HepG2 (cell line): ENCODE measurements around the gene CHMP2B. TPM values are rescaled to one million over a fixed set of nuclear protein-coding genes. Genes with fewer than 3 reads are reported as not detected.

Experiments
- ATAC-seq: fragments of 200-7000 bp; cut with Tn5 transposase; 3 replicates; pipeline ENCODE4 v1.9.1; 2020; ENCODE audit warnings: mild to moderate bottlenecking, moderate library complexity
- BruUV-seq: library from RNA; stranded (reverse); fragments of 400-500 nt; replicated peaks from 2 replicates; lab custom pipeline; 2021; lab: Mats Ljungman, UMichigan
- CTCF ChIA-PET: fragments of 300-600 bp; formaldehyde crosslinking; extraction: SDS; loops from one replicate; lab custom pipeline; 2021; ENCODE audit warnings: low total read pairs, inconsistent platforms, low intra/inter-chr PET ratio; lab: Yijun Ruan, JAX
- POLR2A ChIA-PET: fragments of 350-600 bp; sonication (Branson Sonifier 250); formaldehyde crosslinking; loops from one replicate; lab custom pipeline; 2020; ENCODE audit warnings: antibody characterized with exemption, inconsistent platforms; lab: Yijun Ruan, JAX
- DNase-seq: peaks from one replicate; pipeline ENCODE4 v3.0.0-alpha.2; 2015; ENCODE audit warnings: low spot score
- FAIRE-seq: peaks from 3 replicates; lab custom pipeline; 2011; peaks lifted over from hg19 to GRCh38; lab: Jason Lieb, UNC
- H2AFZ ChIP-seq: one replicate; pipeline ENCODE4 v1.6.1; 2011; ENCODE audit warnings: low read length, inconsistent platforms
- H3K27ac ChIP-seq: fragments of 300-600 bp; 3 replicates; pipeline ENCODE4 v1.8.0; 2011; ENCODE audit warnings: mixed run types, mild to moderate bottlenecking, mixed read lengths, low read length, inconsistent platforms; ENCODE audit not compliant: insufficient read depth; ENCODE audit errors: extremely low read length
- H3K27me3 ChIP-seq, 2 experiments: fragments of 200-600 bp in 1 of 2; 2 replicates in 1 of 2; 3 replicates in 1 of 2; pipeline versions ENCODE4 v1.6.0 to v1.8.0; 2011; ENCODE audit warnings: low read length in 2 of 2, mild to moderate bottlenecking in 2 of 2, moderate library complexity in 2 of 2, inconsistent platforms in 1 of 2; ENCODE audit not compliant: insufficient read depth in 2 of 2, control insufficient read depth in 1 of 2
- H3K36me3 ChIP-seq, 2 experiments: fragments of 200-600 bp in 1 of 2; replicated peaks in 1 of 2; 2 replicates in 1 of 2; 3 replicates in 1 of 2; pipeline versions ENCODE4 v1.5.1 to v1.8.0; 2011; ENCODE audit warnings: low read length in 2 of 2, inconsistent platforms in 1 of 2; ENCODE audit not compliant: insufficient read depth in 2 of 2, control insufficient read depth in 1 of 2
- H3K4me1 ChIP-seq: 2 replicates; pipeline ENCODE4 v1.5.1; 2012; ENCODE audit warnings: low read length, inconsistent platforms; ENCODE audit not compliant: insufficient read depth
- H3K4me2 ChIP-seq: 2 replicates; pipeline ENCODE4 v1.6.0; 2011; ENCODE audit warnings: low read depth, low read length, inconsistent platforms
- H3K4me3 ChIP-seq, 3 experiments: fragments of 200-600 bp in 1 of 3; sonication (generic), shearing (Covaris generic) in 1 of 3; replicated peaks in 1 of 3; 2 replicates each; pipeline ENCODE4 v1.5.1; 2011 to 2016; ENCODE audit warnings: low read length in 3 of 3, inconsistent platforms in 2 of 3, low read depth in 2 of 3, mild to moderate bottlenecking in 2 of 3, control low read depth in 1 of 3, mixed read lengths in 1 of 3; ENCODE audit not compliant: insufficient read depth in 1 of 3
- H3K79me2 ChIP-seq: one replicate; pipeline ENCODE4 v1.6.1; 2011; ENCODE audit warnings: low read length, inconsistent platforms; ENCODE audit not compliant: insufficient read depth
- H3K9ac ChIP-seq: 2 replicates; pipeline ENCODE4 v1.6.0; 2011; ENCODE audit warnings: mild to moderate bottlenecking, low read depth, low read length, inconsistent platforms; ENCODE audit not compliant: insufficient read depth
- H3K9me3 ChIP-seq: 2 replicates; pipeline ENCODE4 v1.5.1; 2012; ENCODE audit warnings: mild to moderate bottlenecking, low read length
- H4K20me1 ChIP-seq: 2 replicates; pipeline ENCODE4 v1.6.0; 2011; ENCODE audit warnings: inconsistent platforms, mild to moderate bottlenecking, low read length, moderate library complexity; ENCODE audit not compliant: insufficient read depth
- ADNP ChIP-seq: sonication (generic); formaldehyde crosslinking; IDR thresholded peaks from 2 replicates; pipeline ENCODE4 v1.4.0; 2020; ENCODE audit warnings: missing genetic modification reagents
- GZF1 ChIP-seq: sonication (generic); formaldehyde crosslinking; IDR thresholded peaks from 2 replicates; pipeline ENCODE4 v1.5.1; 2020; ENCODE audit warnings: mild to moderate bottlenecking, missing genetic modification reagents
- HES4 ChIP-seq: sonication (generic); formaldehyde crosslinking; IDR thresholded peaks from 2 replicates; pipeline ENCODE4 v1.9.0; 2021; ENCODE audit warnings: mild to moderate bottlenecking, missing genetic modification reagents, borderline replicate concordance
- HNF4A ChIP-seq: sonication (generic); formaldehyde crosslinking; IDR thresholded peaks from 2 replicates; pipeline ENCODE4 v1.4.0; 2020; ENCODE audit warnings: missing genetic modification reagents
- MNT ChIP-seq: fragments of 450-650 bp; IDR thresholded peaks from 2 replicates; pipeline ENCODE4 v1.6.1; 2016
- ONECUT2 ChIP-seq: sonication (generic); formaldehyde crosslinking; IDR thresholded peaks from 2 replicates; pipeline ENCODE4 v1.4.0; 2020; ENCODE audit warnings: missing genetic modification reagents
- POLR2AphosphoS2 ChIP-seq: IDR thresholded peaks from 2 replicates; pipeline ENCODE4 v1.6.1; 2011; ENCODE audit warnings: low read depth, low read length, improper control_type of control experiment
- RAD51 ChIP-seq: fragments of 450-650 bp; IDR thresholded peaks from 2 replicates; pipeline ENCODE4 v1.6.1; 2016; ENCODE audit warnings: borderline replicate concordance
- SRSF4 ChIP-seq: fragments of 200-400 bp; formaldehyde crosslinking; IDR thresholded peaks from one replicate; pipeline ENCODE4 v1.6.1; 2018; ENCODE audit warnings: mild to moderate bottlenecking, low read depth, low read length, moderate library complexity; ENCODE audit not compliant: poor library complexity, severe bottlenecking
- SRSF9 ChIP-seq: fragments of 200-400 bp; formaldehyde crosslinking; IDR thresholded peaks from 2 replicates; pipeline ENCODE4 v1.6.1; 2018; ENCODE audit warnings: borderline replicate concordance, mild to moderate bottlenecking, low read depth, low read length; ENCODE audit not compliant: insufficient read depth, poor library complexity, severe bottlenecking
- ZNF136 ChIP-seq: sonication (generic); formaldehyde crosslinking; IDR thresholded peaks from 2 replicates; pipeline ENCODE4 v1.8.1; 2022; ENCODE audit warnings: low read depth, mild to moderate bottlenecking, moderate library complexity, missing genetic modification reagents
- ZNF234 ChIP-seq: sonication (generic); formaldehyde crosslinking; conservative IDR thresholded peaks from 2 replicates; pipeline ENCODE4 v1.5.1; 2020; ENCODE audit warnings: mild to moderate bottlenecking, missing genetic modification reagents
- ZNF24 ChIP-seq: fragments of 450-650 bp; IDR thresholded peaks from 2 replicates; pipeline ENCODE4 v1.6.1; 2017; ENCODE audit warnings: antibody characterized with exemption, mild to moderate bottlenecking
- ZNF451 ChIP-seq: sonication (generic); formaldehyde crosslinking; IDR thresholded peaks from 2 replicates; pipeline ENCODE4 v1.5.0; 2020; ENCODE audit warnings: mild to moderate bottlenecking, missing genetic modification reagents
- ZNF775 ChIP-seq: sonication (generic); formaldehyde crosslinking; IDR thresholded peaks from 2 replicates; pipeline ENCODE4 v1.4.0; 2020; ENCODE audit warnings: missing genetic modification reagents, mild to moderate bottlenecking, moderate library complexity, borderline replicate concordance
- WGBS: methylation state at CpG from one replicate; pipeline ENCODE4 v1.1.6; 2017; ENCODE audit warnings: low lambda C conversion rate; 5-methylcytosine and 5-hydroxymethylcytosine counted together
- in situ Hi-C: cut with HindIII; loops from 2 replicates; pipeline ENCODE4 v1.10.0; 2017; ENCODE audit warnings: low pct_unique_long_range_greater_than_20kb; ENCODE audit not compliant: extremely low pct_ligation_motif_present
- intact Hi-C: fragments of 100-400 bp; cut with micrococcal nuclease; formaldehyde crosslinking; loops from one replicate; pipeline ENCODE4 v1.10.0; 2022; ENCODE audit not compliant: unreplicated experiment
- polyA plus RNA-seq, 8 experiments: library from polyadenylated mRNA; depleted of rRNA in 3 of 8; stranded (reverse) in 7 of 8; unstranded in 1 of 8; fragments of >200 nt; fragmentation: Illumina TruSeq in 4 of 8; extraction: Trizol in 4 of 8; gene quantifications; 2 replicates each; pipeline versions ENCODE4 v1.2.1 to v1.2.3, GENCODE V29; 2011 to 2016; ENCODE audit warnings: low read depth in 4 of 8, missing spikeins in 1 of 8, mixed read lengths in 1 of 8; ENCODE audit not compliant: insufficient read depth in 1 of 8
- total RNA-seq, 5 experiments: library from RNA; depleted of rRNA; stranded (reverse); fragments of >200 nt; fragmentation: Illumina TruSeq; extraction: Trizol; gene quantifications; 2 replicates each; pipeline ENCODE4 v1.2.3, GENCODE V29; 2016; ENCODE audit warnings: low read depth in 1 of 5
- TF ChIP-seq, protein P1 (sequence below), 2 experiments: IDR thresholded peaks; 2 replicates each; pipeline ENCODE4 v1.6.1; 2011 to 2012; ENCODE audit warnings: low read length in 2 of 2, borderline replicate concordance in 1 of 2, low read depth in 1 of 2, mild to moderate bottlenecking in 1 of 2, moderate library complexity in 1 of 2

CHMP2B gene
- total and polyA plus RNA-seq, 2 of the 13 experiments (the other 11 are each of a cell fraction or from before 2014, with no cell fraction given), result 6.9 to 33.5 TPM

GRCh38 chr3:87206070-87206469 is 21.0 kb upstream of the CHMP2B start:
- peak; percentile 75 for FAIRE-seq
- H2AFZ ChIP-seq, result no peak overlapping the region
- POLR2A ChIA-PET, result no interaction called here
- CTCF ChIA-PET, result no interaction called here
- no peaks in the 10 kb centered on the region for H4K20me1 ChIP-seq
- peak overlapping the region in 1 of 3 experiments; percentile 18; a peak in 1 of 6 replicates for H3K4me3 ChIP-seq
- no peaks in the 10 kb centered on the region for H3K36me3 ChIP-seq
- peaks cover 48% of the 10 kb centered on the region for H3K4me1 ChIP-seq
- peak overlapping the region; percentile 47 for H3K27ac ChIP-seq
- peak; percentile 82 for DNase-seq
- H3K79me2 ChIP-seq, result no peaks in the 10 kb centered on the region
- in situ Hi-C loops, result no loop called here
- no peaks in the 10 kb centered on the region for H3K27me3 ChIP-seq
- H3K9me3 ChIP-seq, result no peaks in the 10 kb centered on the region
- H3K9ac ChIP-seq, result no peak overlapping the region
- 0% methylated on average over 2 of the region's 2 CpGs for WGBS
- intact Hi-C loops, result loop anchor here (1.0 kb wide), 1 partner anchor 22 kb away; no protein-coding TSS in a partner anchor
- no TSS peak for BruUV-seq
- peak; percentile 98 for ATAC-seq
- peak overlapping the region; percentile 58 for H3K4me2 ChIP-seq
- TF ChIP-seq, protein P1, sequence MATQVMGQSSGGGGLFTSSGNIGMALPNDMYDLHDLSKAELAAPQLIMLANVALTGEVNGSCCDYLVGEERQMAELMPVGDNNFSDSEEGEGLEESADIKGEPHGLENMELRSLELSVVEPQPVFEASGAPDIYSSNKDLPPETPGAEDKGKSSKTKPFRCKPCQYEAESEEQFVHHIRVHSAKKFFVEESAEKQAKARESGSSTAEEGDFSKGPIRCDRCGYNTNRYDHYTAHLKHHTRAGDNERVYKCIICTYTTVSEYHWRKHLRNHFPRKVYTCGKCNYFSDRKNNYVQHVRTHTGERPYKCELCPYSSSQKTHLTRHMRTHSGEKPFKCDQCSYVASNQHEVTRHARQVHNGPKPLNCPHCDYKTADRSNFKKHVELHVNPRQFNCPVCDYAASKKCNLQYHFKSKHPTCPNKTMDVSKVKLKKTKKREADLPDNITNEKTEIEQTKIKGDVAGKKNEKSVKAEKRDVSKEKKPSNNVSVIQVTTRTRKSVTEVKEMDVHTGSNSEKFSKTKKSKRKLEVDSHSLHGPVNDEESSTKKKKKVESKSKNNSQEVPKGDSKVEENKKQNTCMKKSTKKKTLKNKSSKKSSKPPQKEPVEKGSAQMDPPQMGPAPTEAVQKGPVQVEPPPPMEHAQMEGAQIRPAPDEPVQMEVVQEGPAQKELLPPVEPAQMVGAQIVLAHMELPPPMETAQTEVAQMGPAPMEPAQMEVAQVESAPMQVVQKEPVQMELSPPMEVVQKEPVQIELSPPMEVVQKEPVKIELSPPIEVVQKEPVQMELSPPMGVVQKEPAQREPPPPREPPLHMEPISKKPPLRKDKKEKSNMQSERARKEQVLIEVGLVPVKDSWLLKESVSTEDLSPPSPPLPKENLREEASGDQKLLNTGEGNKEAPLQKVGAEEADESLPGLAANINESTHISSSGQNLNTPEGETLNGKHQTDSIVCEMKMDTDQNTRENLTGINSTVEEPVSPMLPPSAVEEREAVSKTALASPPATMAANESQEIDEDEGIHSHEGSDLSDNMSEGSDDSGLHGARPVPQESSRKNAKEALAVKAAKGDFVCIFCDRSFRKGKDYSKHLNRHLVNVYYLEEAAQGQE (IDR thresholded peaks at IDR 0.05; ENCODE audit: borderline replicate concordance in 1 of 2, low read depth in 1 of 2, low read length in 2 of 2), result no peak
- TF ChIP-seq POLR2AphosphoS2 (no peak), GZF1 (CRISPR knock-in tag) (no peak), SRSF9 (no peak), ZNF451 (CRISPR knock-in tag) (no peak), MNT (no peak), ZNF136 (CRISPR knock-in tag) (no peak), HES4 (CRISPR knock-in tag) (no peak), RAD51 (no peak), ZNF24 (no peak), ADNP (CRISPR knock-in tag) (no peak), ZNF775 (CRISPR knock-in tag) (no peak), HNF4A (CRISPR knock-in tag) (peak; percentile 83), ONECUT2 (no peak), ZNF234 (CRISPR knock-in tag) (no peak), SRSF4 (no peak)
